GM12892 (cell line): ENCODE data around the gene HPRT1.

ENCODE experiments used
- POLR2A ChIP-seq: IDR thresholded peaks from 2 replicates; pipeline ENCODE4 v1.6.1; 2011; ENCODE audit warnings: low read depth, low read length, control low read depth
- POLR2AphosphoS5 ChIP-seq: IDR thresholded peaks from 2 replicates; pipeline ENCODE4 v1.6.1; 2011; ENCODE audit warnings: low read depth, low read length, control low read depth

GRCh38 chrX:134443461-134443860 lies 16.5 kb upstream of the HPRT1 start:
- TF ChIP-seq POLR2A = no peak
- TF ChIP-seq POLR2AphosphoS5 = no peak
